Measurements from ENCODE around the gene HSPB2. TPM values are rescaled to one million over a fixed set of nuclear protein-coding genes. Genes with fewer than 3 reads are reported as not detected.

HSPB2 gene
- total RNA-seq, 1 experiment from 2014 or later = 0.33 TPM

DNA sequence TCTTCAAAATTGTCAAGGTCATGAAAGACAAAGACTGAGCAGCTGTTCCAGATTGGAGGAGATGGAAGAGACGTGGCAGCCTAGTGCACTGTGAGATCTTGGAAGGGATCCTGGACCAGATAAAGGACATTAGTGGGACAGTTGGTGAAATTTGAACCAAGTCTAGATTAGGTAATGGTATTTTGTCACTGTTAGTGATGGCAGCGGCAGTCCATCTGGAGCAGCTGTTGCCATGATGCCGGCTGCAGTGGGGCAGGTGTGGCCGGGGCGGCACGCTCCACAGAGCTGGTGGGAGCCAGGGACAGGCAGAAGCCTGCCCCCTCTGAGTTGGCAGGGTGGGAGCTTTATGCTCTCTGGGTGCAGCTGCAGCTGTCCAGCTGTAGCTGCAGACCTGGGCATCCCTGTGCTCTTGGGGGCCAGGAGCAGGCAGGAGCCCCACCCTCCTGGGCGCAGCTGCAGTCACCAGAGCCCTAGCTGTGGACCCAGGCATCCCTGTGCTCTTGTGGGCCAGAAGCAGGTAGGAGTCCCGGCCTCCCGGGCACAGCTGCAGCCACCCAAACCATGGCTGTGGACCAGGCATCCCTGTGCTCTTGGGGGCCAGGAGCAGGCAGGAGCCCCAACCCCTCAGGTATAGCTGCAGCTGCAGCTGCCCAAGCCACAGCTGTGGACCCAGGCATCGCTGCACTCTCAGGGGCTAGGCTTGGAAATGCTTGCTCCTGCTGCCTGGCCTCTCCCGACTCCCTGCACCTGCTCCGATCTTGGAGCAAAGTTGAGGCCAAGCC lies 45.3 kb downstream of the HSPB2 start:
- no peak overlapping the region for H3K4me3 Mint-ChIP-seq
- DNase-seq (ENCODE audit: low spot score) = no peak
- peaks cover 12% of the 10 kb centered on the region for H3K9me3 Mint-ChIP-seq
- POLR2A ChIA-PET = no interaction called here
- H3K27ac Mint-ChIP-seq = no peak overlapping the region
- ATAC-seq = no peak
- H3K27me3 Mint-ChIP-seq (ENCODE audit: low read depth) = no peaks in the 10 kb centered on the region
- H3K4me1 Mint-ChIP-seq = peaks cover 21% of the 10 kb centered on the region
- no peak for TF ChIP-seq FOXJ3 (CRISPR knock-in tag; IDR thresholded peaks at IDR 0.05; ENCODE audit: borderline replicate concordance)
- TF ChIP-seq PRDM15 (CRISPR knock-in tag; IDR thresholded peaks at IDR 0.05) = no peak
- no peak for TF ChIP-seq ZNF263 (CRISPR knock-in tag; IDR thresholded peaks at IDR 0.05; ENCODE audit: low read depth)
- TF ChIP-seq CREB1 (CRISPR knock-in tag; IDR thresholded peaks at IDR 0.05) = no peak
- no peak for TF ChIP-seq ZNF281 (CRISPR knock-in tag; IDR thresholded peaks at IDR 0.05)
- TF ChIP-seq ATF1 (CRISPR knock-in tag; IDR thresholded peaks at IDR 0.05) = no peak
- no peak for TF ChIP-seq ATF3 (CRISPR knock-in tag; conservative IDR thresholded peaks at IDR 0.05)
- TF ChIP-seq, protein P1, sequence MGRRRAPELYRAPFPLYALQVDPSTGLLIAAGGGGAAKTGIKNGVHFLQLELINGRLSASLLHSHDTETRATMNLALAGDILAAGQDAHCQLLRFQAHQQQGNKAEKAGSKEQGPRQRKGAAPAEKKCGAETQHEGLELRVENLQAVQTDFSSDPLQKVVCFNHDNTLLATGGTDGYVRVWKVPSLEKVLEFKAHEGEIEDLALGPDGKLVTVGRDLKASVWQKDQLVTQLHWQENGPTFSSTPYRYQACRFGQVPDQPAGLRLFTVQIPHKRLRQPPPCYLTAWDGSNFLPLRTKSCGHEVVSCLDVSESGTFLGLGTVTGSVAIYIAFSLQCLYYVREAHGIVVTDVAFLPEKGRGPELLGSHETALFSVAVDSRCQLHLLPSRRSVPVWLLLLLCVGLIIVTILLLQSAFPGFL (CRISPR knock-in tag; IDR thresholded peaks at IDR 0.05; ENCODE audit: borderline replicate concordance) = no peak
- TF ChIP-seq RORB (CRISPR knock-in tag; IDR thresholded peaks at IDR 0.05) = no peak
- TF ChIP-seq, protein P2, sequence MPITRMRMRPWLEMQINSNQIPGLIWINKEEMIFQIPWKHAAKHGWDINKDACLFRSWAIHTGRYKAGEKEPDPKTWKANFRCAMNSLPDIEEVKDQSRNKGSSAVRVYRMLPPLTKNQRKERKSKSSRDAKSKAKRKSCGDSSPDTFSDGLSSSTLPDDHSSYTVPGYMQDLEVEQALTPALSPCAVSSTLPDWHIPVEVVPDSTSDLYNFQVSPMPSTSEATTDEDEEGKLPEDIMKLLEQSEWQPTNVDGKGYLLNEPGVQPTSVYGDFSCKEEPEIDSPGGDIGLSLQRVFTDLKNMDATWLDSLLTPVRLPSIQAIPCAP (CRISPR knock-in tag; IDR thresholded peaks at IDR 0.05) = no peak
- TF ChIP-seq, protein P3, sequence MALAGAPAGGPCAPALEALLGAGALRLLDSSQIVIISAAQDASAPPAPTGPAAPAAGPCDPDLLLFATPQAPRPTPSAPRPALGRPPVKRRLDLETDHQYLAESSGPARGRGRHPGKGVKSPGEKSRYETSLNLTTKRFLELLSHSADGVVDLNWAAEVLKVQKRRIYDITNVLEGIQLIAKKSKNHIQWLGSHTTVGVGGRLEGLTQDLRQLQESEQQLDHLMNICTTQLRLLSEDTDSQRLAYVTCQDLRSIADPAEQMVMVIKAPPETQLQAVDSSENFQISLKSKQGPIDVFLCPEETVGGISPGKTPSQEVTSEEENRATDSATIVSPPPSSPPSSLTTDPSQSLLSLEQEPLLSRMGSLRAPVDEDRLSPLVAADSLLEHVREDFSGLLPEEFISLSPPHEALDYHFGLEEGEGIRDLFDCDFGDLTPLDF (CRISPR knock-in tag; IDR thresholded peaks at IDR 0.05) = no peak
- peaks cover 18% of the 10 kb centered on the region for H3K36me3 Mint-ChIP-seq
- CTCF ChIA-PET = interaction anchor here (0.8 to 7.7 kb wide), 3 partner anchors 24 to 87 kb away, joined by 3 to 53 read pairs (median 4); partner anchors contain the start of gene ALG9

DNA sequence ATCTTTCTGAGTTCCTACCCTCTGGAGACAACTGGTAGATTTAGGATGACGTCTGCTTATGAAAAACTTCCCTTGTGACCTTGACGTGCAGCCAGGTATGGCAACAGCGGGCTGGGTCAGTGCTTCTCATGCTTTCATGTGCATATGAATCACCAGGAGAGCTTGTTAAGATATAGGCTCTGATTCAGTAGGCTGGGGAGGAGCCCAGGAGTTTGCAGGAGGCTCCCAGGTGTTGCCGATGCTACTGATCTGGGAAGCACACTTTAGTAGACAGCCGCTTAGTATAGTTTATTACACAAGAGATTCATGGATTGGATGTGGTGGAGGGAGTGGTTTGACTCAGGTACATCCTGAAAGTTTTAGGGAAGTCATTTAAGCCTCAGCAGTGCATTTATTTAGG lies 48.4 kb downstream of the HSPB2 start:
- Mint-ChIP-seq H3K27ac (peak overlapping the region; percentile 86), H3K9me3 (peaks cover 7% of the 10 kb centered on the region), H3K27me3 (ENCODE audit: low read depth) (no peaks in the 10 kb centered on the region), H3K4me1 (peaks cover 32% of the 10 kb centered on the region), H3K4me3 (peak overlapping the region; percentile 39), H3K36me3 (peaks cover 16% of the 10 kb centered on the region)
- TF ChIP-seq ELF4 (CRISPR knock-in tag; IDR thresholded peaks at IDR 0.05; ENCODE audit: low read depth) (no peak), SP1 (CRISPR knock-in tag; conservative IDR thresholded peaks at IDR 0.05) (no peak), FOXK1 (CRISPR knock-in tag; IDR thresholded peaks at IDR 0.05) (peak; percentile 25; the same call in 1 of the 2 replicates)
- DNase-seq (ENCODE audit: low spot score) = peak; percentile 57
- CTCF ChIA-PET = interaction anchor here (0.6 to 7.7 kb wide), 10 partner anchors 16 to 90 kb away, joined by 3 to 53 read pairs (median 5); partner anchors contain the start of genes ALG9 and DIXDC1
- ATAC-seq = peak; percentile 98
- POLR2A ChIA-PET = interaction anchor here (0.8 to 1.5 kb wide), 4 partner anchors 18 to 50 kb away, joined by 3 to 8 read pairs (median 3); partner anchors contain the start of genes CRYAB and DIXDC1

Measured in WTC11 (cell line).